Thymus (tissue), 11 donors: Measurements from ENCODE around the gene TNRC6A. TPM values are rescaled to one million over a fixed set of nuclear protein-coding genes. Genes with fewer than 3 reads are reported as not detected.

Experiments
- DNase-seq, 9 donors: peaks; one replicate each; pipeline ENCODE4 v3.0.0-alpha.2; 2013; ENCODE audit warnings: low spot score in 9 of 9, low read depth in 6 of 9, missing footprints in 1 of 9
- H3K27ac ChIP-seq, 2 donors: one replicate each; pipeline ENCODE4 v1.5.1; 2013; ENCODE audit warnings: control low read depth in 1 of 2, low read depth in 1 of 2, low read length in 1 of 2, mild to moderate bottlenecking in 1 of 2, moderate library complexity in 1 of 2
- H3K27me3 ChIP-seq, 2 donors: one replicate each; pipeline ENCODE4 v1.5.1; 2013; ENCODE audit warnings: low read length in 1 of 2; ENCODE audit not compliant: control insufficient read depth in 2 of 2, insufficient read depth in 1 of 2
- H3K36me3 ChIP-seq, 2 donors: one replicate each; pipeline ENCODE4 v1.5.1; 2013; ENCODE audit warnings: low read length in 1 of 2, mild to moderate bottlenecking in 1 of 2, moderate library complexity in 1 of 2; ENCODE audit not compliant: control insufficient read depth in 2 of 2, insufficient read depth in 2 of 2
- H3K4me1 ChIP-seq, 2 donors: one replicate each; pipeline ENCODE4 v1.5.1; 2013; ENCODE audit warnings: low read length in 2 of 2; ENCODE audit not compliant: control insufficient read depth in 2 of 2, insufficient read depth in 2 of 2
- H3K4me3 ChIP-seq, 2 donors: one replicate each; pipeline ENCODE4 v1.5.1; 2013; ENCODE audit warnings: low read length in 2 of 2, control low read depth in 1 of 2, mild to moderate bottlenecking in 1 of 2
- H3K9me3 ChIP-seq, 2 donors: one replicate each; pipeline ENCODE4 v1.5.1; 2013; ENCODE audit warnings: low read length in 1 of 2, mild to moderate bottlenecking in 1 of 2; ENCODE audit not compliant: control insufficient read depth in 2 of 2, insufficient read depth in 1 of 2
- WGBS: extraction: QIAGEN DNeasy Blood & Tissue Kit; methylation state at CpG from one replicate; pipeline ENCODE4 v1.1.7; 2013; 5-methylcytosine and 5-hydroxymethylcytosine counted together
- polyA plus RNA-seq: library from polyadenylated mRNA; stranded (reverse); fragments of 200-250 nt; gene quantifications from one replicate; pipeline ENCODE4 v1.2.3, GENCODE V29; 2013
- total RNA-seq: library from RNA; stranded (reverse); fragments of 120-200 nt; gene quantifications from one replicate; pipeline ENCODE4 v1.2.4, GENCODE V29; 2013
- donor health status: healthy.

Gene TNRC6A
- total and polyA plus RNA-seq, 2 donors: 15.4 to 16.3 TPM

DNA sequence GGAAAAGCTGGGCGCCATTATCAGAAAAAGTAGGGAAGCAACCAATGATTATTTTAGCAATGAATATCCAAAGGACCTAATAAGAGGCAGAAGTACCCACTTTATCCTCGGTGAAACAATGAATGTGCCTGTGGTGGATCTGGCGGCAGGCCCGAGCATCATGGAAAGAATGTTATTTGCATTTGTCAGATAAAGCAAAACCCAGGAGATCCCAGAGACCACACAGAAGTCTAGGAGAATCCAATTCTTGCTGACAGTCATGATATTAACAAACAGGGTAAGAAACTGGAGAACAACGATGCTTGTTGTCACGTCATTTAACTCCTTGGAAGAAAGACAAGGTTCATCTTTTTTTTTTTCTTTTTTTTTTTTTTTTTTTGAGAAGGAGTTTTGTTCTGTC is 12.0 kb upstream of the TNRC6A start:
- WGBS: 93% methylated on average over 6 of the region's 6 CpGs

DNA sequence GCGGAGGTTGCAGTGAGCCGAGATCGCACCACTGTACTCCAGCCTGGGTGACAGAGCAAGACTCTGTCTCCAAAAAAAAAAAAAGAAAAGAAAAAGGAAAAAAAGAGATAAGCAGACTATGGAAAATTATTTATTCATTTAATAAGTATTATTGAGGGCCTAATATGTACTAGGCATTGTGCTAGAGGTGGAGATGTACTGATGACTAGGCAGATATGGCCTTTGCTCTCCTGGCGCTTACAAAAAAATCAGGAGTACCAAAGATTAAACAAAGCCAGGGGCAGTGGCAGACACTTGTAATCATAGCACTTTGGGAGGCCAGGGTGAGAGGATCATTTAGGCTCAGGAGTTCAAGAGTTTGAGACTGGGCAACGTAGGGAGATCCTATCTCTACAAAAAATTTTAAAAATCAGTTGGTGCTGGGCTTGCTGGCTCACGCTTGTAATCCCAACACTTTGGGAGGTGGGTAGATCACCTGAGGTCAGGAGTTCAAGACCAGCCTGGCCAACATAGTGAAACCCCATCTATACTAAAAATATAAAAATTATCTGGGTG is 10.4 kb upstream of the TNRC6A start:
- H3K4me1 ChIP-seq: no peaks in the 10 kb centered on the region
- H3K9me3 ChIP-seq: no peaks in the 10 kb centered on the region
- H3K27ac ChIP-seq: no peak overlapping the region
- 96% methylated on average over 6 of the region's 6 CpGs for WGBS
- no peaks in the 10 kb centered on the region for H3K27me3 ChIP-seq
- no peaks in the 10 kb centered on the region for H3K36me3 ChIP-seq
- no peak overlapping the region for H3K4me3 ChIP-seq
- no peak for DNase-seq

More for the DNA sequence above, 12.0 kb upstream of the TNRC6A start:
- Histone ChIP-seq H3K4me3 (no peak overlapping the region), H3K27me3 (no peaks in the 10 kb centered on the region), H3K27ac (no peak overlapping the region), H3K36me3 (no peaks in the 10 kb centered on the region), H3K4me1 (no peaks in the 10 kb centered on the region), H3K9me3 (peaks cover 0 to 7% of the 10 kb centered on the region in 2 donors)
- DNase-seq: no peak

DNA sequence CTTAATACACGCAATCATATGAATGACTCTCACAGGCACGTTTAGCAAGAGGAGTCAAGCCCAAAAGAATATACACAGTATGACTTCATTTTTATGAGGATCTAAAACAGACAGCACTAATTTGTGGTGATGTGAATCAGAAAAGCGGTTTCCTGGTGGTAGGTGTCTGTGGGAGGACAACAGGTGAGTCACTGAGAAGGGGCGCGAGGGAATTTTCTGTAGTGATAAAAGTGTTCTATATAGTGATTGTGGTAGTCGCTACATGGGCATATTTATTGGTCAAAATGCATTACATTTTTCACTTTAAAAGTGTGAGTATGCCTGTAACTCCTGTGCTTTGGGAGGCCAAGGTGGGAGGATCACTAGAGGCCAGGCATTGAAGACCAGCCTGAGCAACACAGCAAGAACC is 7.6 kb upstream of the TNRC6A start:
- H3K27ac ChIP-seq: no peak overlapping the region
- H3K36me3 ChIP-seq: no peaks in the 10 kb centered on the region
- no peak for DNase-seq
- no peak overlapping the region for H3K4me3 ChIP-seq
- no peaks in the 10 kb centered on the region for H3K4me1 ChIP-seq
- no peaks in the 10 kb centered on the region for H3K9me3 ChIP-seq
- no peaks in the 10 kb centered on the region for H3K27me3 ChIP-seq
- WGBS: 98% methylated on average over 6 of the region's 6 CpGs

DNA sequence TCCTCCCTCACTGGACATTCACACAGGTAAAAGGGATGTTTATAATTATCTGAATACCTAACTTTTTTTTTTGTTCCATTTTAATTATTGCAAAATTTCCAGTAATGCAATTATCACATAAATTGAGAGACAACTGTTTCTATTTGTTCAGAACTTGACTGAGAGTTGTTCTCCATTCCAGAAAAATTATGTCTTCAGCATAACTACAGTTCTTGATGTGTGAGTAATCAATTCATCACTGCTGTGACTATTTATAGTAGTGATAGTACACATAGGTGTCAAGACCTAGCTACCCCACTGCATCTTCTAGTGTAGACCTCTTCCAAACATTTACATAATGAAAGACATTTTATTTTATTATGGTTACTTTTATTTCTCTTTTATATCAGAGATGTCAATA is 5.8 kb upstream of the TNRC6A start:
- H3K4me1 ChIP-seq: peaks cover under 1% of the 10 kb centered on the region in 2 donors
- no peak for DNase-seq
- H3K4me3 ChIP-seq: no peak overlapping the region
- H3K36me3 ChIP-seq: no peaks in the 10 kb centered on the region
- no peaks in the 10 kb centered on the region for H3K27me3 ChIP-seq
- no peaks in the 10 kb centered on the region for H3K9me3 ChIP-seq
- H3K27ac ChIP-seq: no peak overlapping the region

DNA sequence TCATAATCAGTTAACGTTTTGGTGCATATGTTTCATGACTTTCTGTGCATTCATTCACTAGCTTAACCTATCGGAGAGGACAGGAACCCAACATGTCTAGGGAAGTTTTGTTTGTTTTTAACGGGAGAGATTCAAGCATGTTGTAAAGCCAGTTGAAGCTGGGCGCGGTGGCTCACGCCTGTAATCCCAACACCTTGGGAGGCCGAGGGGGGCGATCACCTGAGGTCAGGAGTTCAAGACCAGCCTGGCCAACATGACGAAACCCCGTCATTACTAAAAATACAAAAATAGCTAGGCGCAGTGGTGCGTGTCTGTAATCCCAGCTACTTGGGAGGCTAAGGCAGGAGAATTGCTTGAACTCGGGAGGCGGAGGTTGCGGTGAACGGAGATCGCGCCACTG is 1.4 kb upstream of the TNRC6A start:
- no peak for DNase-seq
- peaks cover 4 to 9% of the 10 kb centered on the region in 2 donors for H3K4me1 ChIP-seq
- 98% methylated on average over 18 of the region's 18 CpGs for WGBS

DNA sequence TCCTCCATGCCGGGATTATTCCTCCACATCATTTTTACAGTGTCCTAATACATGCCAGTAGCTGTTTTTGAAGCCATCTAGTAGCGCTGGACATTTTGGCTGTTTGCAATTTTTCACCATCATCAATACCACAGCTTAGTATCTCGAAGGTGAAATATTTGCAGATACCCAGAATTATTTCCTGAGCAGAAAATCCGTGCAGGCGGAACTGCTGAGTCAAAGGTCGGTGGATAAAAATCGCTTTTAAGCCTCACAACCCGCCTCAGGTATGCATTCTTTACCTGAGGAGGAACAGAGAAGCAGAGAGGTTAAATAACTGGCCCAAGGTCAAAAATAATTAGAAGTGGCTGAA is 584 bp upstream of the TNRC6A start:
- Histone ChIP-seq H3K9me3 (no peaks in the 10 kb centered on the region), H3K27me3 (no peaks in the 10 kb centered on the region), H3K4me3 (peak overlapping the region; percentile 82 to 92), H3K36me3 (peaks cover 9 to 11% of the 10 kb centered on the region in 2 donors), H3K27ac (peak overlapping the region in 1 of 2 donors; percentile 96), H3K4me1 (peaks cover 4 to 9% of the 10 kb centered on the region in 2 donors)
- WGBS: 8% methylated on average over 8 of the region's 8 CpGs
- DNase-seq: no peak

More for the DNA sequence above, 1.4 kb upstream of the TNRC6A start:
- Histone ChIP-seq H3K36me3 (peaks cover 7% of the 10 kb centered on the region in 2 donors), H3K9me3 (no peaks in the 10 kb centered on the region), H3K27ac (no peak overlapping the region), H3K4me3 (no peak overlapping the region), H3K27me3 (no peaks in the 10 kb centered on the region)

DNA sequence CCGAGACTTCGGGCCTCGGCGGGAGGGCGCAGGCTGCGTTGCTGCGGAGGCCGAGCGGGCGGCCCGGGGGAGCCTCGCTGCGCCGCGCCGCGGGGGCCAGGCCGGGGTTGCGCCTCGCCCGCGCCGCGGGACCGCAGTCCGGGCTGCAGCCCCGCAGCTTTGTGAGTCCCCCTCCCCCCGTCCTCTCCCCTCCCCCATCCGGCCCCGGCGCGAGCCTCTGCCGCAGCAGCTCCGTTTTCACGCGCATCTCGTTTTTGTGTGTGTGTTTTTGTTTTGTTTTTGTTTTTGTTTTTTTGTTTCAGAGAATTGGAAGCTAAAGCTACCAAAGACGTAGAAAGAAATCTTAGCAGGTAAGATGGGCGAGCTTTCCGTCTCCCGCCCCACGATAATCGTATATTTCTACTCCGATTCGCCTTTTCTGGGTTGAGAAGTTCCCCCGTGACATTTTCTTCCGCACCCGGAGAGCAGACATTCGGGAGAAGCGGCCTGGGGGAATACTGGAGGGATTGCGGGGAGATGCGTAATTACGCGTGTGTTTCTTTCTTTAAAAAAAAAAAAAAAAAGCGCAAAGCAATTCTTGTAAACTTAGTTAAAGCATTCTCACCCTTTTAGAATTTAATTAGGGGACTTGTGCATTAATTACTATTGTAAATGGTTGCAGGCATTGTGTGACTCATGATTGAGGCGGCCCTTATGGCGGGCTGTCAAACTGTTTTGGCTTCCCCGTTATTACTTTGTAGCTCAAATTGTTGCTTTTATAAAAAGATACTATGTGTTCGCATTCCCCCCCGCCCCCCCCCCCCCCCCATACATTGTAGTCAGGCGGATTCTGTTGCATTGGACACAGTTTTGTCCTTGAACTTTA is 732 bp downstream of the TNRC6A start:
- Histone ChIP-seq H3K27ac (peak overlapping the region; percentile 81 to 96), H3K27me3 (no peaks in the 10 kb centered on the region), H3K4me3 (peak overlapping the region; percentile 82 to 92), H3K4me1 (peaks cover 4 to 9% of the 10 kb centered on the region in 2 donors), H3K36me3 (peaks cover 9 to 11% of the 10 kb centered on the region in 2 donors), H3K9me3 (no peaks in the 10 kb centered on the region)
- peak in 7 of 9 donors; percentile 9 to 64 (median 38) for DNase-seq
- WGBS: under 1% methylated on average over 61 of the region's 61 CpGs

DNA sequence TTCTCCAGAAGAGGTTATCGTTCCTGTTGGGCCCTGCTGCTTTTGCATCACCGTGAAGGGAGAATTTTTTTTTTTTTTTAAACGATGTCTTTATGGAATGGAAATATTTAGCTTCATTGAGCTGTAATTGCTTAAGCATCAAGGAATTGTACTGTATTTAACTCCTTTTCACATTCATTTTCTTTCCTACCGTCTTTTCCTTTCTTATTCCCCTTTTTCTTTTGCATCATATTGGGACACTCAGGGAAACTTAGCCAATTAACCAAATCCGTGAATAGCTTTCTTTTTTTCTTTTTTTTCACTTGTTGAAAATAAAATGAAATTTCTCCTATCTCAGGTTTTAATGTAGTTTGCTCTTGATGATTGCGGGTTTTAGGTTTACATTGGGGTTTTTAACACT is 1.5 kb downstream of the TNRC6A start:
- 52% methylated on average over 6 of the region's 6 CpGs for WGBS
- no peak overlapping the region for H3K27ac ChIP-seq
- no peak for DNase-seq
- H3K4me3 ChIP-seq: peak overlapping the region; percentile 82 to 83
- H3K27me3 ChIP-seq: no peaks in the 10 kb centered on the region
- peaks cover 4 to 9% of the 10 kb centered on the region in 2 donors for H3K4me1 ChIP-seq
- no peaks in the 10 kb centered on the region for H3K9me3 ChIP-seq
- H3K36me3 ChIP-seq: peaks cover 9 to 11% of the 10 kb centered on the region in 2 donors

DNA sequence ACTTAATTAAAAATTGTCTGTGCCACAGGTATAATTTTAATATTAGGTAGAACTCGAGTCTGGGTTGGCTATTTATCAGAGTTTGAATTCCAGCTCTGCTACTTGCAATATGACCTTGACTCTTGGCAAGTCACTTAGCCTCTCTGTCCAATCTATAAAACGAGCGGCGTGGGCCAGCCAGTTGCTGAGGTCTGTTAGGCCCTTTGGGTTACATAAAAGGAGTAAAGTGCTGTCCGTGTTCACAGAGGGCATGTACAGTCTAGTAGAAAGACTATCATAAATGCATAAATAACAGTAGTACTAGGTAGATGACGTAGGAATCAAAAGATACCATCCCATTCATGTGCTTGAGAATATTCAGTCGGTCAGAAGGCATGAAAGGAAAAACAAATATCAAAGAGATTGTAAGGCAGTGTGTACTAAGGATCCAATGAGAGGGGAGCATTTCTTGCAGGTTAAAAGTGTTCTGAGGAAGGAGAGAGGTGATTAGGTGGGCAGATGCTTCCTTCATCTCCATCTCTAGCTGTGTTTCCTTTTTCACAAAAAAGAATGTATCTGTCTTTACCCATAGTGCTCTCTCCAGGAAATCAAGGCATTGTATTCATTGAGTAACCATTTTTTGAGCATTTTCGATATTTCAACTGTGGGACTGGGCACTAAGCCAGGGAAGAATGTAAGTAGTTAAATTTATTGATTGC is 2.4 kb downstream of the TNRC6A start:
- Histone ChIP-seq H3K36me3 (peaks cover 9 to 11% of the 10 kb centered on the region in 2 donors), H3K27me3 (no peaks in the 10 kb centered on the region), H3K4me1 (peaks cover 4 to 9% of the 10 kb centered on the region in 2 donors), H3K4me3 (no peak overlapping the region), H3K27ac (no peak overlapping the region), H3K9me3 (no peaks in the 10 kb centered on the region)
- DNase-seq: peak in 1 of 9 donors; percentile 19
- 92% methylated on average over 8 of the region's 8 CpGs for WGBS
